Mesendoderm (in vitro differentiated cells): ENCODE results near the gene MBNL1.
"Not testable (repeated sequence)": the region's sequence is repeated elsewhere in the genome, so short reads cannot be mapped to it uniquely, and the experiment has no call there.

Source experiments
- DNase-seq: peaks from one replicate; pipeline ENCODE4 v3.0.0; 2013
- H2AK5ac ChIP-seq: 2 replicates; pipeline ENCODE4 v1.6.1; 2013; ENCODE audit warnings: low read length, inconsistent platforms
- H2BK120ac ChIP-seq: 2 replicates; pipeline ENCODE4 v1.6.1; 2013; ENCODE audit warnings: low read depth, mild to moderate bottlenecking, low read length, moderate library complexity, mixed read lengths
- H2BK15ac ChIP-seq: replicated peaks from 2 replicates; pipeline ENCODE4 v1.6.1; 2013; ENCODE audit warnings: low read depth, mild to moderate bottlenecking, moderate library complexity
- H2BK5ac ChIP-seq: 2 replicates; pipeline ENCODE4 v1.6.1; 2013; ENCODE audit warnings: low read length, inconsistent platforms
- H3K18ac ChIP-seq: 2 replicates; pipeline ENCODE4 v1.6.1; 2013; ENCODE audit warnings: mild to moderate bottlenecking, low read length, mixed read lengths
- H3K23ac ChIP-seq: one replicate; pipeline ENCODE4 v1.6.1; 2013; ENCODE audit warnings: low read length
- H3K27ac ChIP-seq: 2 replicates; pipeline ENCODE4 v1.5.1; 2013; ENCODE audit warnings: low read depth, mild to moderate bottlenecking, inconsistent platforms, low read length, moderate library complexity
- H3K27me3 ChIP-seq: 2 replicates; pipeline ENCODE4 v1.6.1; 2013; ENCODE audit warnings: low read length, control low read depth, mild to moderate bottlenecking, inconsistent platforms; ENCODE audit not compliant: insufficient read depth, poor library complexity
- H3K36me3 ChIP-seq: 2 replicates; pipeline ENCODE4 v1.6.1; 2013; ENCODE audit warnings: low read length, inconsistent platforms; ENCODE audit not compliant: control insufficient read depth, insufficient read depth
- H3K4ac ChIP-seq: one replicate; pipeline ENCODE4 v1.6.1; 2013; ENCODE audit warnings: low read depth, mild to moderate bottlenecking, low read length, moderate library complexity
- H3K4me1 ChIP-seq: 2 replicates; pipeline ENCODE4 v1.6.1; 2013; ENCODE audit warnings: low read depth, low read length, inconsistent platforms; ENCODE audit not compliant: control insufficient read depth
- H3K4me2 ChIP-seq: 2 replicates; pipeline ENCODE4 v1.6.1; 2013; ENCODE audit warnings: low read length
- H3K4me3 ChIP-seq: 2 replicates; pipeline ENCODE4 v1.5.1; 2013; ENCODE audit warnings: mild to moderate bottlenecking, low read length
- H3K56ac ChIP-seq: one replicate; pipeline ENCODE4 v1.6.1; 2013; ENCODE audit warnings: low read length
- H3K79me1 ChIP-seq: 2 replicates; pipeline ENCODE4 v1.6.1; 2013; ENCODE audit warnings: low read length, inconsistent platforms
- H3K79me2 ChIP-seq: 2 replicates; pipeline ENCODE4 v1.6.1; 2013; ENCODE audit warnings: mild to moderate bottlenecking, low read length; ENCODE audit not compliant: control insufficient read depth, insufficient read depth
- H3K9ac ChIP-seq: 2 replicates; pipeline ENCODE4 v1.6.1; 2013; ENCODE audit warnings: low read length, inconsistent platforms
- H4K5ac ChIP-seq: one replicate; pipeline ENCODE4 v1.6.1; 2013; ENCODE audit warnings: low read length
- H4K8ac ChIP-seq: one replicate; pipeline ENCODE4 v1.6.1; 2013; ENCODE audit warnings: low read depth, mild to moderate bottlenecking, control low read depth, low read length, moderate library complexity
- WGBS: extraction: QIAGEN DNeasy Blood & Tissue Kit; methylation state at CpG from one replicate; pipeline ENCODE4 v1.1.7; 2013; ENCODE audit warnings: low lambda C conversion rate, missing lambda C conversion rate; ENCODE audit not compliant: insufficient coverage; ENCODE audit errors: extremely low coverage; 5-methylcytosine and 5-hydroxymethylcytosine counted together

The MBNL1 gene

DNA sequence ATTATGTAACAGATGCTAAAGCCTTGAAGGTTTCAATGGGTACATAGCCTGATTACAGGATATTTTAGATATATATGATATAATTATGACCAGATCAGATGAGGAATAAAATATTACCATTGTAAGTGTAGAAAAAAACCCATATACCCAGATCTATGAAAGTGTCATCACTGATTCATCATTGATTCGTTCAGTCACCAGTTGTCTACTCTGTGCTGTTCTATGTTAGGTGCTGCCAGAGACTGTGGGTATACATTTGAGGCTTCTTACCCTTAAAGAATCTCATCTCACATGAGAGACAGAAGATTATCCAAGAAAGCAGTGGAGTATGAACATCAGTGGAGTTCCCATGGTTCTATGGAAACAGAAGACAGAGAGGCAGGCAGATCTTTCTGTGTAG lies 92.2 kb downstream of the MBNL1 start:
- no peak overlapping the region for H2AK5ac ChIP-seq
- no peak overlapping the region for H3K4me3 ChIP-seq
- H3K18ac ChIP-seq, result no peak overlapping the region
- H3K27me3 ChIP-seq, result no peaks in the 10 kb centered on the region
- H3K9ac ChIP-seq, result no peak overlapping the region
- H3K79me2 ChIP-seq, result no peaks in the 10 kb centered on the region
- H3K56ac ChIP-seq, result no peak overlapping the region
- no peak overlapping the region for H3K4me2 ChIP-seq
- H2BK15ac ChIP-seq, result no peak overlapping the region
- H4K5ac ChIP-seq, result no peak overlapping the region
- H2BK120ac ChIP-seq, result no peak overlapping the region
- no peak overlapping the region for H3K23ac ChIP-seq
- H3K4me1 ChIP-seq, result no peaks in the 10 kb centered on the region
- no peak overlapping the region for H3K27ac ChIP-seq
- H4K8ac ChIP-seq, result no peak overlapping the region
- WGBS, result no CpG with 5 or more reads among the region's 1 CpG
- H3K4ac ChIP-seq, result no peak overlapping the region
- H3K79me1 ChIP-seq, result no peaks in the 10 kb centered on the region
- no peak overlapping the region for H2BK5ac ChIP-seq
- H3K36me3 ChIP-seq, result no peaks in the 10 kb centered on the region
- DNase-seq, result no peak

DNA sequence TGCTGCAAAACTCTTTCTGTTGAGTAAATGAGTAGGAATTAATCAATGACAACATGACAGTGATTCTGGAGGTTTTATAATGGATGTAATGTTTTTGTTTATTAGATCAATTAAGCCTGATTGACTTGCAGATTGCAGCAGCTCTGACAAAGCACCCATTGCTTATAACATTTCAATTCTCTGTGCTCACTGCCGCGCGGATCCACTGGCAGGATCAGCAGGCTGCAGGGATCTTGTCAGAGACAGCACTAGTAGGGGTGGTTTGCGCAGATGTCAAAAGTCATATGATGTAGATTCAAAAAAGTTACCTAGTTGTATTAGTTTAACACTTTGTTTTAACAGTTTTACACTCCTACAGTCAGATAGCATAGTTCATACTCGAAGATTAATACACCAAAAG lies 93.4 kb downstream of the MBNL1 start:
- no peak overlapping the region for H3K27ac ChIP-seq
- H3K79me1 ChIP-seq, result no peaks in the 10 kb centered on the region
- no peak overlapping the region for H3K56ac ChIP-seq
- no peak overlapping the region for H3K9ac ChIP-seq
- H4K8ac ChIP-seq, result no peak overlapping the region
- H3K4me2 ChIP-seq, result no peak overlapping the region
- H3K4me3 ChIP-seq, result no peak overlapping the region
- DNase-seq, result no peak
- H2BK5ac ChIP-seq, result no peak overlapping the region
- H3K27me3 ChIP-seq, result no peaks in the 10 kb centered on the region
- H3K18ac ChIP-seq, result no peak overlapping the region
- H3K4me1 ChIP-seq, result no peaks in the 10 kb centered on the region
- H2BK120ac ChIP-seq, result no peak overlapping the region
- no peaks in the 10 kb centered on the region for H3K79me2 ChIP-seq
- H2AK5ac ChIP-seq, result no peak overlapping the region
- no CpG with 5 or more reads among the region's 5 CpGs for WGBS
- no peak overlapping the region for H3K4ac ChIP-seq
- H3K23ac ChIP-seq, result no peak overlapping the region
- no peaks in the 10 kb centered on the region for H3K36me3 ChIP-seq
- H2BK15ac ChIP-seq, result no peak overlapping the region
- no peak overlapping the region for H4K5ac ChIP-seq

DNA sequence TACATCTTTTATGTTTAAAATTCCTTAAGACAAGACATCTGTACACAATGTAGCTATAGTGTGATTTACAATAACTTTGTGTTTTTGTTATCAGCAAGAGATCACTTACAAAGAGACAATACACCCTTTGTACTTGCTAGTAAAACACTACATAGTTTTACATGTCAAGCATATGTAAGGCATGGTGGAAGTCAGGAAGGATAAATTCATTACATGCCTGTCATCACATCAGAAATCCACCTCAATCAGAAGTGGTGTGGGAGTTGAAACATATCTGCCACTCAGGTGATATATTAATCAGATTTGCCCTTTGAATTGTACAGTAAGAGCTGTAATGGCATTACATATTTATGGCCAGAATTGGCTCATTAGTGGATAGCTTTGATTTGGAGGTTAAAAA lies 95.5 kb downstream of the MBNL1 start:
- Histone ChIP-seq H4K8ac (no peak overlapping the region), H3K4me2 (no peak overlapping the region), H3K36me3 (no peaks in the 10 kb centered on the region), H3K79me1 (no peaks in the 10 kb centered on the region), H3K9ac (no peak overlapping the region), H4K5ac (no peak overlapping the region), H3K79me2 (no peaks in the 10 kb centered on the region), H3K18ac (no peak overlapping the region), H2BK5ac (no peak overlapping the region), H3K4me3 (no peak overlapping the region), H3K4ac (no peak overlapping the region), H3K27ac (no peak overlapping the region), H2AK5ac (no peak overlapping the region), H3K4me1 (no peaks in the 10 kb centered on the region), H3K27me3 (no peaks in the 10 kb centered on the region), H3K23ac (no peak overlapping the region), H2BK120ac (no peak overlapping the region), H2BK15ac (no peak overlapping the region), H3K56ac (no peak overlapping the region)
- no peak for DNase-seq

DNA sequence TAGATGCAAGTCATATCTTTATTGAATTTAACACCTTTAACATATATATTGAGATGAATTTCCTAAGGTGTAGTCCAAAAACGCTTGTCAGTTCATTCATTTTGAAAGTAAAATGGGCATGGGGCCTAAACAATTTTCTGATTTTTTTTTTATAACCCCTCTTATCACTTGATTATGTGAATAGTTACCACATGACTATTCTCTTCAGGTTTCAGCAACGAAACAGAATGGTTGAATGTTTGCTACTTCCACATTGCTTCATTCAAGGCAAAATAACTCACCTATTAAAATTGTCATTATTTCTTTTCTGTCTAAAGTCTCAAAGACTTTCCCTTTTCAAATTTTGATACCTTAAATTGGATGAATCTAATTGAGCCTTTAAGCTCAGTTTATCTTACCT lies 96.4 kb downstream of the MBNL1 start:
- Histone ChIP-seq H2BK15ac (no peak overlapping the region), H3K4me2 (no peak overlapping the region), H3K36me3 (no peaks in the 10 kb centered on the region), H4K5ac (no peak overlapping the region), H2AK5ac (no peak overlapping the region), H3K79me1 (no peaks in the 10 kb centered on the region), H2BK5ac (no peak overlapping the region), H3K56ac (no peak overlapping the region), H3K9ac (no peak overlapping the region), H3K4me1 (no peaks in the 10 kb centered on the region), H3K4me3 (no peak overlapping the region), H2BK120ac (no peak overlapping the region), H3K27ac (no peak overlapping the region), H3K4ac (no peak overlapping the region), H4K8ac (no peak overlapping the region), H3K79me2 (no peaks in the 10 kb centered on the region), H3K18ac (no peak overlapping the region), H3K27me3 (no peaks in the 10 kb centered on the region), H3K23ac (no peak overlapping the region)
- WGBS, result no CpG with 5 or more reads among the region's 2 CpGs
- DNase-seq, result no peak

DNA sequence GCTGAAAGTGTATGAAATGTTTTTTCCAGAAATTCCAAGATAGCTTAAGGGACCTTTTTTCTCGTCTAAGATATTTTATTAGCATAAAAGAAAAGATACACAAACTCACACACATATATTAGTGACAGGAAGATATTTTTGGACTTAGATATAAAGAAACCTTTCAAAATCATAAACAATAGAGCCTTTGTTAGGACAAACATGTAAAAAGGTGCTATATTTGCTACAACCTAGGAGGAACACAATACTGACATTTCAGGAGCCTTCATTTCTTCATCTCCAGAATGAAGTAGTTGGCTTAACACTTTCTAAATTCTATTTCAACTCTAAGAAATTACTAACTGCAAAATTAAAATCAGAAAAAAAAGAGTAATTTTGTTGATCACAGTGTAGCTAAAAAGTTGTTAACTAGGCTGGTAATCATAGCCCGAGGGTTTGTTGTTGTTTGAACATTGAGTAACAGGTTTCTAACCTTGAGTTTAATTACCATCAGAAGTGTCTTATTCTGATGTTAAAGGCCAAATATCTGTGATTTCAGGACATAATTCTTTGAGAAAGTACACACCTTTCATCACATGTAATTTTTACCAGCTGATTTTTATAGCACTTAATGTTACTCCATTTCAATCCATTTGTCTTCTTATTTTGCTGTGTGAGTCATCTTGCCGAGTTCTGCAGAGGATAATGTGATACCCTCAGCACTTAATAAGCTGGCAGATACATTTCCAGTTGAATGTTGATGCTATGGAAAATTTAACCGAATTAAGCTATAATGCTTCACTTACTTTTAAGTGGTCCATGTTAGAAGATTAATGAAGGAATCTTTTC lies 97.3 kb downstream of the MBNL1 start:
- H3K4me3 ChIP-seq, result no peak overlapping the region
- WGBS, result no CpG with 5 or more reads among the region's 4 CpGs
- no peak overlapping the region for H2AK5ac ChIP-seq
- H3K56ac ChIP-seq, result no peak overlapping the region
- no peak overlapping the region for H3K27ac ChIP-seq
- no peaks in the 10 kb centered on the region for H3K79me1 ChIP-seq
- no peaks in the 10 kb centered on the region for H3K4me1 ChIP-seq
- H3K9ac ChIP-seq, result no peak overlapping the region
- no peak overlapping the region for H3K4ac ChIP-seq
- no peak overlapping the region for H3K4me2 ChIP-seq
- H4K5ac ChIP-seq, result no peak overlapping the region
- H3K23ac ChIP-seq, result no peak overlapping the region
- H2BK5ac ChIP-seq, result no peak overlapping the region
- H3K79me2 ChIP-seq, result no peaks in the 10 kb centered on the region
- H3K36me3 ChIP-seq, result no peaks in the 10 kb centered on the region
- H2BK15ac ChIP-seq, result no peak overlapping the region
- H3K27me3 ChIP-seq, result no peaks in the 10 kb centered on the region
- H2BK120ac ChIP-seq, result no peak overlapping the region
- DNase-seq, result no peak
- H3K18ac ChIP-seq, result no peak overlapping the region
- H4K8ac ChIP-seq, result no peak overlapping the region

DNA sequence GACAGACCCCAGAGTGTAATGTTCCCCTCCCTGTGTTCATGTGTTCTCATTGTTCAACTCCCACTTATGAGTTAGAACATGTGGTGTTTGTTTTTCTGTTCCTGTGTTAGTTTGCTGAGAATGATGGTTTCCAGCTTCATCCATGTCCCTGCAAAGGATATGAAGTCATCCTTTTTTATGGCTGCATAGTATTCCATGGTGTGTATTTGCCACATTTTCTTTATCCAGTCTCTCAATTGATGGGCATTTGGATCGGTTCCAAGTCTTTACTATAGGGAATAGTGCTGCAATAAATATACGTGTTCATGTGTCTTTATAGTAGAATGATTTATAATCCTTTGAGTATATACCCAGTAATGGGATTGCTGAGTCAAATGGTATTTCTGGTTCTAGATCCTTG lies 98.5 kb downstream of the MBNL1 start:
- H3K4me2 ChIP-seq, H3K4me1 ChIP-seq, H4K5ac ChIP-seq, H4K8ac ChIP-seq, H3K79me2 ChIP-seq, H3K79me1 ChIP-seq, H3K27me3 ChIP-seq, H3K4ac ChIP-seq, H3K4me3 ChIP-seq, H3K9ac ChIP-seq, DNase-seq, H3K27ac ChIP-seq, H2BK5ac ChIP-seq, H2AK5ac ChIP-seq, H3K23ac ChIP-seq, H3K56ac ChIP-seq, H3K36me3 ChIP-seq, H2BK120ac ChIP-seq, H3K18ac ChIP-seq, H2BK15ac ChIP-seq: not testable (repeated sequence)
- no CpG with 5 or more reads among the region's 2 CpGs for WGBS
